8988T (cell line): Measurements from ENCODE around the gene ERC2.

Experiments
- DNase-seq: peaks from one replicate; pipeline ENCODE4 v3.0.0; 2011

ERC2 gene

GRCh38 chr3:55654123-55654760 lies 814.0 kb downstream of the ERC2 start:
- no peak for DNase-seq

DNA sequence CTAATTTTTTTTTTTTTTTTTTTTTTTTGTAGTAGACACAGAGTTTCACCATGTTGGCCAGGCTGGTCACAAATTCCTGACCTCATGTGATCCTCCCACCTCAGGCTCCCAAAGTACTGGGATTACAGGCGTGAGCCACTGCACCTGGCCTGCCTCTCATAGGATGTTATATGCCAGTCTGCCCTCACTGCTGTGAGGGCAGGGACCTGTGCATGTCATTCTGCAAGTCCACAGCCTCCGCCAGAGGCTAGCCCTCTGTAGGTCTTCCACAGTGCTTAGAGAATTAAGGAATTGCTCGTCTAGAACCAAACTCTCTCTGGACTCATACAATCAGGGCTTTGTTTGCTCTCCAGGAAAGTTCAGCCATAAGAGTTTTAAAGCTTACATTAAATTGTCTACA lies 817.3 kb downstream of the ERC2 start:
- no peak for DNase-seq

GRCh38 chr3:55650011-55650410 lies 818.3 kb downstream of the ERC2 start:
- DNase-seq = no peak

DNA sequence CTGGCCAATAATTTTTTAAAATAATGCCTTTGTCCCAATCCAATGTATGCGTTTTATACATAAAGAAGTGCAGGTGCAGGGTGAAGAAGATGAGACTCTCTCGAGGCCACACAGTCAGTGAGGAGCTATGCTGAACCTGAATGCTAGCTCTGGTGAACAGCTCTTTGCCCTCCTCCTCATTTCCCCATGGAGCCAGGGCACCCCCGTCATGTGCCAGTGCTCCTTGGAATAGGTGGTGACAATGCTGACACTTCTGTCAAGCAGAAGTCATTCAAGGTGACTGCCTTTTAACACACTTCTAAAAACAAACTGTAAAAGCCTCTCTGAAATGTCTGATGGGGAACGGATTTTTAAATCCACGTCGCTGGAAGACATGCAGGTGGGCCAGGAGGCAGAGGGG lies 818.7 kb downstream of the ERC2 start:
- no peak for DNase-seq

DNA sequence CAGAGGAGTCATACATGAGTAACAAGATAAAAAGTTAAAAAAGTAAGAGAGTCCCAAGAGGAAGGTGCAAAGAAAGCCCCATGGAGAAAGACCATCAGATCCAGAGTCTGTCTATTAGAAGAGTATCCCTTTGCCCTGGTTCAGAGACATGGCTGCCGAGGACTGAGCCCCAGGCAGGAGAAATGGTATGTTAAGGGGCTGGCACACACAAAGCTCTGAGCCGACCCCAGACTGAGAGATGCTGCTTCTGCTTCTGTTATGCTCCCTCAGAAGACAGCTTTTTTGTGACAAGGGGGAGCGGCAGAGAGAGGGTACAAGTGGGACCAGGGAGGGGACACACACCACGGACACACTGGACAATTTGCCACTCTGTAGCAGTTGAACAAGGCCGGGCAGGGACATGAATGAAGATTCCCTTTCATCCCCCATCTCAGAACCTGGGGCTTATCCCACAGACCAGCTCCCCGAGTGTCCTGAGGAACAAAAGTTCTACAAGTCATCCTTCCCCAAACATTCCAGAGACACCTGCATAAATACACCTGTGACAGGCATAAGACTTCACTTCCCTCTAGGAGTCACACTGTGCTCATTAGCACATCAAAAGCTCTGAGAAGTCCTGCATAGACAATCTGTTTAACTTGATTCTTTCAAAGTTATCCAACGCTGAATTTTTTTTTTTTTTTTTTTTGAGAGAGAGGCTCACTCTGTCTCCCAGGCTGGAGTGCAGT lies 819.5 kb downstream of the ERC2 start:
- no peak for DNase-seq

DNA sequence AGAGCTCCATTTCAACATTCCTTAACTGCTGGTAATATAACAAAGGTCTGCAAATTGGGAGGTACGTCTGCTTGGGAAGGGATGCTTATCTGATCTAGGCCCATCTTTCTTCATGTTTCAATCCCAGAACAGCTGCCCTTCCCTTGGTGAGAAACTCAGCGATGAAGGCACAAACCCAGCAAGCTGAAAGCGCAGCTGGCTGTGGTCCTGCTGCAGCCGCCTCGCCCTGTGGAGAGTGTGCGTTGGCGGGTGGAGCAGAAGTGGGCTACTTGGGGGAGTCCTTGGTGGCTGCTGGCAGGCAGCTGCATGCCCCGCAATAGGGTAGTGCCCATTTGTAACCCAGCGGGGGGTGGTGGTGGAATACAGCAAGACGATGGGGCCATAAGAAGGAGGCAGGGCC lies 820.6 kb downstream of the ERC2 start:
- no peak for DNase-seq

DNA sequence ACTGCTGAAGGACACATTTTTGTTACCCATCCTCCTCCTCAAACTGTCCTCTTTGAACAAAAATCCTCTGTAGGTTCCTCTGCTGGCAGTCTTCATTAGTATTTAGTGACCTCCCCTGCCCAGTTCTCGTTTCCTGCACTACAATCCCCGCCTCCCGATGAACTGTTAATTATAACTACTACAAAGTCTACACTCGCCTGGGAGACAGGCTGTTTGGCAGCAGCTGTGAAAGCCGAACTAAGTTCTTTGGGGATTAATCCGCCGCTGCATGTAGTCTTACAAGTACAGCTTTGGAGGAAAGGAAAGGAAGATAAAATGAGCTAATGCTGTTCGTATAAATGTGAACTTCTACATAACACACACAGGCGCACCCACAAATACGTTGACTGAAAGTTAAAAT lies 821.2 kb downstream of the ERC2 start:
- DNase-seq = no peak

GRCh38 chr3:55646121-55646520 lies 822.1 kb downstream of the ERC2 start:
- no peak for DNase-seq

DNA sequence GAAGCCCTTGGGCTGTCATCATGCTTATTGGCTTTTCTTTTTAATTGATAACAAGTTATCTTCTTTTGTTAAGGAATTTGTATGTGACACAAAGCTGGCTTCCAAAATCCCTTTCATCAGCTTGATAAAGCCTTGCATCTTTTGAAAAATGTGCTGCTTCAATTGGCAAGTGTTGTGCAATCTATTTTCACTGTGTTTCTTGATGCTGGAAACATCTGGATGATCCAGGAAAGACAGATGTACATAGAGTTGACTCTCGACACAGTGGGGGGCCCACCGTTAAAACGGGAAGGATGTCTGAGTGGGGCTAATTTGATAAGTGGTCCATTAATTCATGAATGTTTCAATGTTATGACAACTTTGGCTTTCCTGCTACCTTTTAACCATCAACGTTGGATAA lies 822.8 kb downstream of the ERC2 start:
- DNase-seq = no peak

GRCh38 chr3:55643283-55643682 lies 825.0 kb downstream of the ERC2 start:
- no peak for DNase-seq

DNA sequence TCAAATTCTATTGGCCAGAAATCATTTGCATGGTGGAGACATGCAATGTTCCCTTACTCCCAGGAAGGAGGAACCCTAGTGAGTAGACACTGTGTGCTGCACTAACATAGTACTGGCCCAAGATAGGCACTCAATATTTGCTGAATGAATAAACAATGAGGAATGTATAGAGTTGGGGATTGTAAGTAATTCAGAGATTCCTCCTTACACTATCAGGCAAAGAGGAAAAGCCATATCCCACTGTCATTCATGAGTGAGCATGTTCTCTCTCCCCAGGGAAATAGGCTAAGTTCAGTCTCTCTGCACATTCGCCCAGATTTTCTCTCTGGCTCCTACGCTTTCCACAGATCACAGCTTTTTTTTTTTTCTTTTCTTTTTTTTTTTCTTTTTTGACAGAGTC lies 826.3 kb downstream of the ERC2 start:
- DNase-seq = no peak

- DNase-seq = no peak
Observed at GRCh38 chr3:55639896-55640765, 828.1 kb downstream of the ERC2 start.

- DNase-seq = no peak
Observed at GRCh38 chr3:55639143-55639542, 829.1 kb downstream of the ERC2 start.

GRCh38 chr3:55637906-55638638 lies 830.2 kb downstream of the ERC2 start:
- no peak for DNase-seq

DNA sequence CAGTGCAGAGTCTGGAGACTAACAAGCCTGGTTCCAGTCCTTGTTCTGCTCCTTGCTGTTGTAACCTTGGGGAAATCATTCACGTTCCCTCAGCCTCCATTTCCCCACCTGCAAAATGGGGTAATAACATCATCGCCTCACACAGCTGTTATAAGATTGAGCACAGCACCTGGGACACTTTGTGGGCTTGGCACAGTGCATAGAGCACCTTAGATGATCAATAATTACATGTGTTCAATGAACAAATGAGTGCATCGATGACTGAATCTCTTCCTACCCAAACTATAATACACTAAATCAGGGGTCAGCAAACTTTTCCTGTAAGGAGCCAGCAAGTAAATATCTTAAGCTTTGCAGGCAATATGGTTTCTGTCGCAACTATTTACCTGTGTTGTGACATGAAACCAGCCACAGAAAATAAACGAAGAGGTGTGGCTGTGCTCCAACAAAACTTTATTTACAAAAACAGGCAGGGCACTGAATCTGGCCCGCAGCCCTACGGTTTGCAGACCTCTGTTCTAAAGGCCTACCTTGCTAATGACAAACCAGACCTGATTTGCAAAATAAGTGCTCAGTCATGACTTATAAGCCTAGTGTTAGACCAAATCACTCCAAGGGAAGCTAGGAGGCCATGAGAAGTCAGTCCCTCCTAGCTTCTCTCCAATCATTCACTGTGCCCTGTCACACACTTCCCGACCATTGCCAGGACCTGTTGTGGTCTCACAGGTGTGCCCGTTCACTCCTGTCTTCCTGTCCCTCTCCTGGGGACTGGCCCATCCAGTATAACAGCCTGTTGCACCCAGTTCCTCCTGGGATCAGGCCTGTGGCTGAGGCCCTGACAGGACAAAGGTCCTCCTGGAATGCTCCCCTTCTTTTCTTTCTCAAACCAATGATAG lies 831.7 kb downstream of the ERC2 start:
- no peak for DNase-seq

- DNase-seq = no peak
Observed at GRCh38 chr3:55634345-55634744, 833.9 kb downstream of the ERC2 start.

- DNase-seq = no peak
Observed at GRCh38 chr3:55633333-55633732, 834.9 kb downstream of the ERC2 start.

DNA sequence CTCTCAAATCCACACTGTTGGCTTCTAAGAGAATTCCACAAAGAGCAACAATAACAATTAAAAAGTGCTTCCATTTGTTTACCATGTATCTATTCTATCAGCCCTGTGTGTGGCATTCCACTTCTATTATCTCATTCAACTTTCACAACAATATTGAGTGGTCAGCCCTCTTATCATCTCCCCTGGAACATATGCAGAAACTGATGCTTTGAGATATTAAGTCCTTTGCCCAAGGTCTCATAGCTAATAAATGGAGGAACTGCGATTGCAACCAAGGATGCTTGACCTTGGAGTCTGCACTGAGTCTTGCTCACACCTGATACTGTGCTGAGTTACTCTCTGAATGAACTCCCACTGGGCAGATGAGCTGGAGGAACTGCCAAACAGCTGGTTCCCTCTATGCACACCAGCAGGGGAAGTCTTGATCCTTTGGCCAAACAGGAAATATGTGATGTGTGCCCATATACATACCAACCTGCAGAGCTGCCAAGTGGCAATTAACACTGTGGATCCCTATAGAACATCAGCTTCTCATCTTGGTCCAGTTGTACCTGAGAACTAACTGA lies 836.4 kb downstream of the ERC2 start:
- no peak for DNase-seq

DNA sequence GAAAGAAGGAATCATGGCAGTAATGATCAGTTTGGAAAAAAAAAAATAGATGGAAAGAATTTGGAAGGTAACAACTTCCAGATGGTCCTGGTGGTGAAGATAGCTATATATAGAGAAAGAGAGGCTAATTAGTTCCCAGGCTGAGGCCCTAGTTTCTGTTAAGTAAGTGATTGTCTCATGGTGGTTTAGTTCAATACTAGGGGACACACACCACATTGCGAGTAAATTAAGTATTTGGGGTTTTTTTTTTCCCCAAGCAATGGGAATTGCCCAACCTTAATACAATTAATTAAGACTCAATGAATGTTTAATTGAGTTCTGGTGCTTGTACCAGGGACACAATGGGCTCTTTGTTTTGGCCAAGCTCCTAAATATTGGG lies 837.4 kb downstream of the ERC2 start:
- DNase-seq = no peak

DNA sequence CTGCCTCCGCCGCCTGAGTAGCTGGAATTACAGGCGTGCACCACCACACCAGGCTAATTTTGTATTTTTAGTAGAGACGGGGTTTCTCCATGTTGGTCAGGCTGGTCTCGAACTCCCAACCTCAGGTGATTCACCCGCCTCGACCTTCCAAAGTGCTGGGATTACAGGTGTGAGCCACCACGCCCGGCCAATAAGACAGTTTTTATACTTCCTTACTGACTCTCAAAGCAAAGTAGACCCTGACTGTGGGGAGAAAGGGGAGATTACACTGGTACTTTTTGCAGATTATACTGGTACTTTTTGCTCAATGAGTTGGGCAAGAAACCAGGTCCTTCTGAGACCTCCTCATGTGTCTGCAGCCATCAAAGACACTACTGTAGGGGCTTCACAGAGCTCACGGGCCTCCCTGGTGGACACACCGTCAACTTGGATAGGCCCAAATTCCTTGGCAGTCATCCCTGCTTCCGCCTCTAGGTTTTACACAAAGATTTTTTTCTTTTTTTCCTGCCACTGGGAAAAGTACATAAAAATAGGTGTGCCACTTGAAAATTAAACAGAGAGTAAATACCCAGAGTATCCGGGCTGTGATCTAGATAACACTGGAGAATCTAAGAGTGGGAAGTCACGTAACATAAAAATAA lies 837.9 kb downstream of the ERC2 start:
- no peak for DNase-seq

GRCh38 chr3:55629432-55629831 lies 838.8 kb downstream of the ERC2 start:
- DNase-seq = no peak
